Fibroblast of villous mesenchyme (primary cell): Measurements from ENCODE around the gene PSAPL1. TPM values are rescaled to one million over a fixed set of nuclear protein-coding genes. Genes with fewer than 3 reads are reported as not detected.

Experiments
- DNase-seq: peaks from one replicate; pipeline ENCODE4 v3.0.0-alpha.2; 2010; ENCODE audit warnings: low read depth
- H3K4me3 ChIP-seq: 2 replicates; pipeline ENCODE4 v1.5.1; 2011; ENCODE audit warnings: low read depth, mild to moderate bottlenecking, low read length
- CTCF ChIP-seq: IDR thresholded peaks from 2 replicates; pipeline ENCODE4 v1.5.1; 2012; ENCODE audit warnings: low read depth, mild to moderate bottlenecking, low read length; ENCODE audit not compliant: insufficient read depth
- total RNA-seq: library from RNA; depleted of rRNA; stranded (reverse); fragments of >200 nt; gene quantifications from 2 replicates; pipeline ENCODE4 v1.2.3, GENCODE V29; 2012

PSAPL1 gene
- total RNA-seq, 1 donor, result not detected

DNA sequence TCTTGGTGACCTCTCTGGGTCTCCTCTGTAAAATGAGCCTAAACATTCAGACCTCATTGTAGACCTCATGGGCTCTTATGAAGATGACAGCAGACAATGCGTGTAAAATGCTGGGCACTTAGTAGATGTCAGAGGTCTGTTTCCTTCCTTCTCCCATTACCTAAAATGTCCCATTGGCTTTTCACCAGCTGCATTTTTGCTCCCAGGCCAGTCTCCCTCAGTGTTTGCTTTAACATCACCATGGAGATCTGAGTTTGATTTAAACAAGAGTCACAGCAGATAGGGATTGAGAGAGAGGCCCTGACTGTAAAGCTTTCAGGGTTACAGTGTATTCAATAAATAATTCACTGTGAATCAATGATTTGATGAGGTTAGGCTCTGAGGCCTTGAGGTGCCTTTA is 24.3 kb downstream of the PSAPL1 start:
- DNase-seq, result no peak
- H3K4me3 ChIP-seq, result no peak overlapping the region
- TF ChIP-seq CTCF, result no peak

GRCh38 chr4:7408166-7408565 is 26.6 kb downstream of the PSAPL1 start:
- TF ChIP-seq CTCF, result no peak
- DNase-seq, result no peak
- H3K4me3 ChIP-seq, result no peak overlapping the region

DNA sequence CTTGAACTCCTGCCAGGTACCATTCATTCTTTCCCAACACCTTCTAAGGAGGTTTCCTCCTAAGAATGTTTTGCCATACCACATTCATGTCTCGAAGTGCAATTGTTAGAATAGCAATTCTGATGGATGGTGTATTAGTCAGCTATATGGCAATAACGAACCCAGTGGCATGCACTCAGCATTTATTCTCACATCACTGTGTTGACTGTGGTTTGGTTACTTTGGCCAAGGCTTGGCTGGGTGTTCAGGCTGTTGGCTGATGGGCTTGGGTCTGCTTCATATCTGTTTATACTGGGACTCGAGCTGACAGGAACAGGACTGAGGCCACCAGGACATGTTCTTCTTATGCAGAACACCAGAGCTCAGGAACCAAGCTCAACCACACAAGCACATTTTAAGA is 31.7 kb downstream of the PSAPL1 start:
- TF ChIP-seq CTCF, result no peak
- no peak for DNase-seq
- H3K4me3 ChIP-seq, result no peak overlapping the region

DNA sequence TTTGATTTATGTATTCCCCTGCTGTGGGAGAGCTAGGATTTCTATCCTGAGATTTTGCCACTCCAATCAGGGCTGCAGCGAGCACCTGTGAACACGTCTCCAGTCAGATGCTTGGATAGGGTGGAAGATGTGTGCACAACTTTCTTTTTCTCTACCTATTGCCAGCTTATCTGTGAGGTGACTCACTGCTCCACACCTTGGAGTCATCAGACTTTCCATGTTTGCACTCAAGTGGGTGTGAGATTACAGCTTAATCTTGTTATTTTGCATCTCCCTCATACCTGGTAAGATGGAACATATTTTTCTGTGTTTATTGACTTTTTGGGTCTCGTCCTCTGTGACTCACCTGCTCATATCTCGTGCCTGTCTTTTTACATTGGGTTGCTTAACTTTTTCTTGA is 32.2 kb downstream of the PSAPL1 start:
- H3K4me3 ChIP-seq, result no peak overlapping the region
- no peak for DNase-seq
- TF ChIP-seq CTCF, result no peak

- DNase-seq, result no peak
- no peak for TF ChIP-seq CTCF
- H3K4me3 ChIP-seq, result no peak overlapping the region
Measured at GRCh38 chr4:7400671-7401298, 33.9 kb downstream of the PSAPL1 start.

DNA sequence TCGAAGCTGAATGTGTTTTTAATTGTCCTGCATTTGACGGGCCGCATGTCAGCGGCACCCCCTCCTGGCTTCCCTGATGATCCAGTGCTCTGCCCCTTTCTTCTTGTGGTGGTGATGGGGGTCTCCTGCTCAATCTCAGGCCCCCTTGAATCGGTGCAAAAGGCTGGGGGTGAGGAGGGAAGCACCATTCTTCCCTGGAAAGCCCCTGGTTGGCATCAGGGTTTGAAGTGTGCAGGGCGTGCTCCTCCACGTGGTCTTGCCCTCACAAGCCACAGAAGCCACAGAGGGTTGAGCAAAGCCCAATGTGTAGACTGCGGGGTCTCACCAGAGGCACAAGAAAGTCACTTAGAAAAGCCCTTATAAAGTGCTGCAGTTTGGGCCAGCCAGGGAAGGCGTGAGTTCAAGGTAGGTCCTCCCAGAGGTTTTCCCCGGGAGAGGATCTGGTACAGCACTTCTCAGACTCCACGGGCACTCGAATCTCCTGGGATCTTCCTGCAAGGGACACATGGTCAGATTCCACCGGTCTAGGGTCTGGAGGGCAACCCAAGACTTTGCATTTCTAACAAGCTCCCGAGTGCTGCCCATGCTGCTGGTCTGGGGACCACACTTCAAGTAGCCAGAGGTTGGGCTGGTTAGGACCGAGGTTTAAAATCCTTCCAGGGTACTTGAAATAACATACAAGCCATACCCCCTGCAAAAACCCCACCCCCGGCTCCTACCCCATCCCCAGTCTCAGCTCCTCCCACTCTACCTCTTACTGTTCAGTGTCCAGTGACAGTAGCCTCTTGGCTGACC is 35.1 kb downstream of the PSAPL1 start:
- no peak for TF ChIP-seq CTCF
- no peak overlapping the region for H3K4me3 ChIP-seq
- no peak for DNase-seq
